H1 (cell line): Measurements from ENCODE around the gene AGPAT3. TPM values are rescaled to one million over a fixed set of nuclear protein-coding genes. Genes with fewer than 3 reads are reported as not detected.

Experiments
- CTCF ChIA-PET: fragments of 300-600 bp; sonication (Branson Sonifier 250); formaldehyde crosslinking; loops from one replicate; lab custom pipeline; 2021; ENCODE audit not compliant: partially characterized antibody; lab: Charles Lee
- POLR2A ChIA-PET: fragments of 300-600 bp; sonication (Branson Sonifier 250); formaldehyde crosslinking; loops from one replicate; lab custom pipeline; 2021; ENCODE audit warnings: inconsistent platforms; ENCODE audit not compliant: partially characterized antibody; lab: Charles Lee
- DNase-seq, 2 experiments: peaks; one replicate each; pipeline versions ENCODE4 v3.0.0 to v3.0.0-alpha.2; 2010 to 2022; ENCODE audit warnings: low spot score in 2 of 2, low read depth in 1 of 2, mixed read lengths in 1 of 2
- FAIRE-seq: peaks from 2 replicates; lab custom pipeline; 2011; peaks lifted over from hg19 to GRCh38; lab: Jason Lieb, UNC
- H2AFZ ChIP-seq: 2 replicates; pipeline ENCODE4 v1.8.1; 2012; ENCODE audit warnings: low read length, inconsistent platforms
- H2AK5ac ChIP-seq: 2 replicates; pipeline ENCODE4 v1.6.1; 2013; ENCODE audit warnings: low read depth, low read length
- H2BK120ac ChIP-seq: replicated peaks from 2 replicates; pipeline ENCODE3; 2013; ENCODE audit warnings: low read depth, low read length, inconsistent platforms
- H2BK12ac ChIP-seq: 2 replicates; pipeline ENCODE4 v1.6.1; 2013; ENCODE audit warnings: low read depth, low read length
- H2BK15ac ChIP-seq: 2 replicates; pipeline ENCODE4 v1.6.1; 2013; ENCODE audit warnings: low read length
- H2BK20ac ChIP-seq: 2 replicates; pipeline ENCODE4 v1.6.1; 2013; ENCODE audit warnings: low read length
- H2BK5ac ChIP-seq: 2 replicates; pipeline ENCODE4 v1.6.1; 2013; ENCODE audit warnings: low read depth, low read length
- H3K14ac ChIP-seq: 2 replicates; pipeline ENCODE4 v1.6.1; 2013; ENCODE audit warnings: inconsistent platforms; ENCODE audit not compliant: insufficient read length
- H3K18ac ChIP-seq: 2 replicates; pipeline ENCODE4 v1.6.1; 2013; ENCODE audit warnings: low read length; ENCODE audit errors: extremely low read depth
- H3K23ac ChIP-seq: 2 replicates; pipeline ENCODE4 v1.6.1; 2013; ENCODE audit warnings: inconsistent platforms; ENCODE audit not compliant: insufficient read length
- H3K23me2 ChIP-seq: 2 replicates; pipeline ENCODE4 v1.6.1; 2013; ENCODE audit warnings: low read depth, low read length
- H3K27ac ChIP-seq: 2 replicates; pipeline ENCODE4 v1.6.1; 2011; ENCODE audit warnings: low read depth, low read length, inconsistent platforms
- H3K27me3 ChIP-seq, 4 experiments: replicated peaks in 1 of 4; 1 replicate in 1 of 4; 2 replicates in 3 of 4; pipeline versions ENCODE4 v1.6.1 to v1.8.1; 2011 to 2013; ENCODE audit warnings: low read length in 3 of 4, mild to moderate bottlenecking in 3 of 4, inconsistent platforms in 2 of 4, mixed read lengths in 2 of 4, moderate library complexity in 1 of 4; ENCODE audit not compliant: control insufficient read depth in 3 of 4, insufficient read depth in 3 of 4; ENCODE audit errors: extremely low read depth in 1 of 4
- H3K36me3 ChIP-seq, 4 experiments: 2 replicates each; pipeline versions ENCODE4 v1.6.1 to v1.8.1; 2011 to 2013; ENCODE audit warnings: mild to moderate bottlenecking in 4 of 4, low read length in 3 of 4, moderate library complexity in 2 of 4, control low read depth in 1 of 4, inconsistent platforms in 1 of 4; ENCODE audit not compliant: insufficient read depth in 4 of 4, control insufficient read depth in 2 of 4
- H3K4ac ChIP-seq: replicated peaks from 2 replicates; pipeline ENCODE3; 2013; ENCODE audit warnings: low read length, low read depth, mixed read lengths, inconsistent platforms; ENCODE audit not compliant: insufficient read length
- H3K4me1 ChIP-seq, 4 experiments: replicated peaks in 1 of 4; 1 replicate in 1 of 4; 2 replicates in 3 of 4; pipeline versions ENCODE4 v1.6.1 to v1.8.1; 2011 to 2013; ENCODE audit warnings: low read length in 3 of 4, inconsistent platforms in 2 of 4, mixed read lengths in 1 of 4; ENCODE audit not compliant: insufficient read depth in 4 of 4, control insufficient read depth in 3 of 4
- H3K4me2 ChIP-seq, 2 experiments: 2 replicates each; pipeline versions ENCODE4 v1.6.1 to v1.8.1; 2011 to 2013; ENCODE audit warnings: low read depth in 2 of 2, low read length in 2 of 2, control low read depth in 1 of 2, inconsistent platforms in 1 of 2, mild to moderate bottlenecking in 1 of 2; ENCODE audit not compliant: insufficient read depth in 1 of 2
- H3K4me3 ChIP-seq, 4 experiments: fragments of 200-600, 300-600 bp in 1 of 4; sonication (generic), shearing (Covaris generic), sonication (Bioruptor Twin) in 1 of 4; 2 replicates each; pipeline versions ENCODE4 v1.5.1 to v1.8.1; 2011 to 2016; ENCODE audit warnings: low read length in 4 of 4, low read depth in 3 of 4, control low read depth in 2 of 4, inconsistent platforms in 2 of 4, mild to moderate bottlenecking in 2 of 4, mixed read lengths in 1 of 4, moderate library complexity in 1 of 4; ENCODE audit not compliant: insufficient read depth in 2 of 4; ENCODE audit errors: extremely low read depth in 1 of 4
- H3K56ac ChIP-seq: replicated peaks from 2 replicates; pipeline ENCODE3; 2013; ENCODE audit warnings: low read depth, mild to moderate bottlenecking, mixed read lengths, low read length, inconsistent platforms; ENCODE audit not compliant: insufficient read length
- H3K79me1 ChIP-seq: 2 replicates; pipeline ENCODE4 v1.6.1; 2013; ENCODE audit warnings: low read depth, low read length, control low read depth
- H3K79me2 ChIP-seq, 2 experiments: 2 replicates each; pipeline versions ENCODE4 v1.6.1 to v1.8.1; 2012 to 2013; ENCODE audit warnings: low read length in 2 of 2, mild to moderate bottlenecking in 2 of 2, inconsistent platforms in 1 of 2; ENCODE audit not compliant: insufficient read depth in 2 of 2, control insufficient read depth in 1 of 2
- H3K9ac ChIP-seq, 4 experiments: replicated peaks in 1 of 4; 1 replicate in 1 of 4; 2 replicates in 3 of 4; pipeline versions ENCODE4 v1.6.1 to v1.8.1; 2011 to 2013; ENCODE audit warnings: low read depth in 3 of 4, low read length in 3 of 4, control low read depth in 2 of 4, mild to moderate bottlenecking in 2 of 4, moderate library complexity in 2 of 4, inconsistent platforms in 1 of 4; ENCODE audit errors: extremely low read depth in 1 of 4
- H3K9me3 ChIP-seq, 2 experiments: 2 replicates each; pipeline versions ENCODE4 v1.6.1 to v1.8.1; 2012 to 2013; ENCODE audit warnings: mild to moderate bottlenecking in 2 of 2, moderate library complexity in 2 of 2, control low read depth in 1 of 2, inconsistent platforms in 1 of 2, low read depth in 1 of 2, low read length in 1 of 2, mixed read lengths in 1 of 2; ENCODE audit not compliant: insufficient read depth in 2 of 2
- H4K20me1 ChIP-seq, 2 experiments: replicated peaks in 1 of 2; 2 replicates each; pipeline versions ENCODE3 to v1.8.1; 2011 to 2013; ENCODE audit warnings: inconsistent platforms in 2 of 2, low read length in 2 of 2, mild to moderate bottlenecking in 1 of 2; ENCODE audit not compliant: insufficient read depth in 2 of 2, control insufficient read depth in 1 of 2
- H4K5ac ChIP-seq: 2 replicates; pipeline ENCODE4 v1.6.1; 2013; ENCODE audit warnings: low read length, low read depth, mixed read lengths, inconsistent platforms; ENCODE audit not compliant: insufficient read length
- H4K8ac ChIP-seq: 2 replicates; pipeline ENCODE4 v1.8.0; 2013; ENCODE audit warnings: mild to moderate bottlenecking, moderate library complexity, low read length, inconsistent platforms; ENCODE audit not compliant: insufficient read depth; ENCODE audit errors: extremely low read depth
- H4K91ac ChIP-seq: replicated peaks from 2 replicates; pipeline ENCODE3; 2013; ENCODE audit warnings: low read length, mixed read lengths, inconsistent platforms; ENCODE audit not compliant: insufficient read length
- KDM1A ChIP-seq: fragments of 200-600, 300-600 bp; sonication (generic); IDR thresholded peaks from 2 replicates; pipeline ENCODE4 v1.7.1; 2016; ENCODE audit warnings: mild to moderate bottlenecking, low read length, borderline replicate concordance
- WGBS, 2 experiments: shearing (Covaris generic) in 1 of 2; methylation state at CpG; one replicate each; pipeline versions ENCODE4 v1.1.6 to v1.1.7; 2013 to 2015; ENCODE audit warnings: low lambda C conversion rate in 2 of 2, mixed read lengths in 2 of 2, inconsistent platforms in 1 of 2, low coverage in 1 of 2, missing lambda C conversion rate in 1 of 2; ENCODE audit not compliant: insufficient replicate concordance in 2 of 2, insufficient coverage in 1 of 2, insufficient read length in 1 of 2; ENCODE audit errors: extremely low coverage in 1 of 2, missing lambda C conversion rate in 1 of 2; 5-methylcytosine and 5-hydroxymethylcytosine counted together
- polyA plus RNA-seq, 7 experiments: library from polyadenylated mRNA; depleted of rRNA in 3 of 7; stranded (reverse) in 5 of 7; unstranded in 2 of 7; fragments of >200 nt in 5 of 7; fragments of 200-250 nt in 2 of 7; gene quantifications; 1 replicate in 5 of 7; 2 replicates in 1 of 7; 4 replicates in 1 of 7; pipeline versions ENCODE4 v1.2.1 to v1.2.3, GENCODE V29; 2011 to 2013; ENCODE audit warnings: missing spikeins in 2 of 7, mixed read lengths in 2 of 7
- total RNA-seq: library from RNA; stranded (reverse); fragmentation: NEBNext Ultra II Directional; extraction: Animal tissue kit (Norgen Biotek cat#: 25700); gene quantifications from 2 replicates; pipeline ENCODE4 v1.2.1, GENCODE V29; 2021

AGPAT3 gene
- total and polyA plus RNA-seq, 2 of the 8 experiments (the other 6 are each of a cell fraction or from before 2014, with no cell fraction given) = 5.8 to 7.3 TPM

DNA sequence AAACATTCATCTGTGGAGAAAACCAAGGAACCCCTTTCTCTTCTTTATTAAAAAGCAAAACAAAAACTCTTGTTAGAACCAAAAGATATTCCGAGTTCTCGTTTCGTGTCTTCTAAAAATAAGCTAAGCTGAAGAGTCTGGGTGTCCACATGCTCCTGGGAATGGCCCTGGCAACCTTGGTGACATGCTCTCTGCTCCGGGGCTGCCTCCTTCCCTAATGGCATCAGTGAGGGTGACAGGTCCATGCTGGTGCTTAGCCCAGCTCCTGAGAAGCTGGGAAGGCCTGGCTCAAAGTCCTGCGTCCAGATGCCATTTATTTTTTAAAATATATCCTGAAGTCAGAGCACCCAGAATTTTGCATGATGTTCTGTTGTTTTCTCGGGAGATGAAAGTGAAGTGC lies 122.5 kb downstream of the AGPAT3 start:
- CTCF ChIA-PET = interaction anchor here (1.1 to 1.6 kb wide), 3 partner anchors 12 to 177 kb away, joined by 3 to 8 read pairs (median 4); no protein-coding TSS in a partner anchor
- no peaks in the 10 kb centered on the region for H3K79me1 ChIP-seq

More for the DNA sequence above, 122.5 kb downstream of the AGPAT3 start:
- Histone ChIP-seq H2BK15ac (no peak overlapping the region), H3K9ac (no peak overlapping the region), H4K91ac (no peak overlapping the region), H2BK120ac (no peak overlapping the region), H3K4me1 (peaks cover 0 to 12% (median 8%) of the 10 kb centered on the region in 4 experiments; a peak in 6 of 7 replicates), H3K4ac (no peak overlapping the region), H2BK20ac (no peak overlapping the region), H3K14ac (no peak overlapping the region), H3K36me3 (no peaks in the 10 kb centered on the region), H2AFZ (no peak overlapping the region), H3K79me2 (no peaks in the 10 kb centered on the region), H2AK5ac (no peak overlapping the region), H4K20me1 (peaks cover 0 to 2% of the 10 kb centered on the region in 2 experiments), H2BK5ac (no peak overlapping the region), H3K23ac (no peak overlapping the region), H3K27me3 (no peaks in the 10 kb centered on the region), H3K56ac (no peak overlapping the region), H2BK12ac (no peak overlapping the region), H3K18ac (no peak overlapping the region), H3K27ac (no peak overlapping the region), H3K23me2 (no peaks in the 10 kb centered on the region), H3K9me3 (no peaks in the 10 kb centered on the region), H4K8ac (no peak overlapping the region), H3K4me3 (no peak overlapping the region), H3K4me2 (no peak overlapping the region), H4K5ac (no peak overlapping the region)
- no peak for FAIRE-seq
- WGBS, 2 experiments = 90% methylated on average over 6 of the region's 6 CpGs; no CpG with 5 or more reads in 1 of the 2 experiments
- TF ChIP-seq KDM1A = no peak
- POLR2A ChIA-PET = interaction anchor here (1.7 kb wide), 1 partner anchor 24 kb away, joined by 5 read pairs; the partner anchor contains the start of gene TRAPPC10
- DNase-seq = no peak
